ENCODE measurements around the gene PCYT1B.
"Not testable (repeated sequence)": the region's sequence is repeated elsewhere in the genome, so short reads cannot be mapped to it uniquely, and the experiment has no call there.

PCYT1B gene

GRCh38 chrX:24646006-24646405 lies 1.1 kb downstream of the PCYT1B start:
- peak; percentile 51 for DNase-seq (ENCODE audit: low spot score)

- DNase-seq (ENCODE audit: low spot score): peak; percentile 70
Observed at GRCh38 chrX:24643116-24643515, 4.0 kb downstream of the PCYT1B start.

GRCh38 chrX:24629701-24630100 lies 17.4 kb downstream of the PCYT1B start:
- DNase-seq (ENCODE audit: low spot score): no peak

DNA sequence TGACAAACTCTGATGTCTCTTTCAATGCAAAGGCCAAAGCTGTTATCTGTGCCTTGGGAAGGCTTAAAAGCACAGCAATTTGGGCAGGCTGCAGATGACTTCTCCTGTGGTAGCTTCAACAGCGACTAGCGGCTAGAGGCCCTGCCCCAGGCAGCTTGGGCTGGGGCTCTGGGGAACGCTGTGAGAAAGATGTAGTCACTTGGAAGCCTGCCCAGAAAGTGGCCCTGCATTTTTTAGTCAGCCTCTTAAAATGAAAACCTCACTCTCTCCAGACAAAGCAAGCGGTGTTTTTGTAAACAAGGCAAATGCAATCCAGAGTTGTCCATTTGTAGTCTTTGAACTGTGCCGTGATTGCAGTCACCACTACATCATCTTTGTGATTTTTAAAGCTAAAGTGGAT lies 27.5 kb downstream of the PCYT1B start:
- DNase-seq (ENCODE audit: low spot score): peak; percentile 5

DNA sequence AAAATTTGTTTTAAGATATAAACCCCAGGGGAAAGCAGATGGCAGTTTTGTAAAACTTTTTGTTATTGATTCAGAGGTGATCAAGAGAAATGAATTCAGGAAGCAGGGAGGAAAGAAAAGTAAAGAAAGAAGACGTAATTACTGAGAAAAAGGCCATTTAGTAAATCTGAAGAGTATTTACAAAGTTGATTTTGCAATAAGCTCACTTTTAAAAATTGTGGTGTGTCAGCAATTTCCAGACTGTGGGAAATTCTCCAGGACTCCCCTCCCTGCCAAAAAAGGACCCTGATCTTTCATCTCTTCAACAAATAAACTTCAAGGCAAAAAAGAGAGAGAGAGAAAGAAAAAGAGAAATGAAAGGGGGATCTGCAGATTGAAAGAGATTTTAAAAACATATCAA lies 36.6 kb downstream of the PCYT1B start:
- no peak for DNase-seq (ENCODE audit: low spot score)

GRCh38 chrX:24607616-24608015 lies 39.5 kb downstream of the PCYT1B start:
- no peak for DNase-seq (ENCODE audit: low spot score)

DNA sequence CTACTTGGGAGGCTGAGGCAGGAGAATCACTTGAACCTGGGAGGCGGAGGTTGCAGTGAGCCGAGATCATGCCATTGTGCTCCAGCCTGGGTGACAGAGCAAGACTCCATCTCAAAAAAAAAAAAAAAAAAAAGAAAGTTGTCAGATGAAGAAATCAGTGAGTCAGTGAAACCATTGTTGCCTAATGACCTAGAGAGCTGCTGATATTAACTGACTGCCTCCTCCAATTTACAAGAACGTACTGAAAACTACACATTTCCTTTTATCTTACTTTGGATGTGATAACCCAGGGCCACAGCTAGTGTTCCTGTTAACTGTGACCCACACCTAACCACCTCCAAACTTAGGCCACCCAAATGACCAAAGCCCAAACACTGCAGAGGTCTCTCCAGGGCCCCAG lies 41.2 kb downstream of the PCYT1B start:
- DNase-seq (ENCODE audit: low spot score): not testable (repeated sequence)

- DNase-seq (ENCODE audit: low spot score): no peak
Observed at GRCh38 chrX:24603191-24603590, 44.0 kb downstream of the PCYT1B start.

- DNase-seq (ENCODE audit: low spot score): no peak
Observed at GRCh38 chrX:24601858-24602257, 45.3 kb downstream of the PCYT1B start.

GRCh38 chrX:24594501-24594900 lies 52.6 kb downstream of the PCYT1B start:
- DNase-seq (ENCODE audit: low spot score): no peak

GRCh38 chrX:24590111-24590510 lies 57.0 kb downstream of the PCYT1B start:
- DNase-seq (ENCODE audit: low spot score): no peak

GRCh38 chrX:24577091-24577490 lies 70.1 kb downstream of the PCYT1B start:
- no peak for DNase-seq (ENCODE audit: low spot score)

DNA sequence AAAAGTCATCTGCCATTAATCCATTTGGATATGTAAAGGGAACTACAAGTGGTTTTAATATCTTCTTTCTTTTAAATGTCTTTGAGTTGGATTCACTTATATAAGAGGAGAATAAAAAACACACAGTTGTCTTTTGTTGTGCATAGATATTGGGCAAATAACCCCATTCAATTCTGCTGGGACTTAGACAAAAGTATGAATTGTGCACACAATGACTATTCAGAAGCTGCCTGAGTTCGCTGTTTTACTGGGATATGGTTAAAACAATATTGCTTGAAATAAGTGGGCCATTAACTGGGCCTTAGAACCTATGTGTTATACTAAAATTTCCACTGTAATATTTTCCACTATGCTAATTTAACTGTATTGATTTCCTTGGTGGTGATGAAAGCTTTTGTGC lies 71.7 kb downstream of the PCYT1B start:
- DNase-seq (ENCODE audit: low spot score): no peak

GRCh38 chrX:24574743-24575142 lies 72.4 kb downstream of the PCYT1B start:
- DNase-seq (ENCODE audit: low spot score): no peak

DNA sequence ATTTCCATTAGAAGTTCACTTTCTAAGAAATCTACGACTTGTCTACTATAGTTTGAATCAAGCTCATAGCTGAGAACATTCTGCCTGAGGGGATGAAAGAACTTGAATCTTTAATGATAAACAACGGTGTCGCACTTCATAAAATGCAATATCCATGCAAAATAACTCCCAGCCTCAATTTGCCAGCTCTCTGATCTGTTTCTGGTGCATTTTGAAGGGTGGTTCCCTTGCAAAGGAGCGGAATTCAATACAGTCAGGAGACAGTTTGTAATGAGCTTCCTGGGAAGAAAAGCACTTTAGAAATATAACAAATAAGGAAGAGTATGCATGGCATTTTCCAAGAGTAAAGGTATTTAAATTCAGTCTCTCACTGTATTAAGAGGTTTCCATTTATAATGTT lies 80.0 kb downstream of the PCYT1B start:
- DNase-seq (ENCODE audit: low spot score): no peak

GRCh38 chrX:24566240-24566639 lies 80.9 kb downstream of the PCYT1B start:
- no peak for DNase-seq (ENCODE audit: low spot score)

DNA sequence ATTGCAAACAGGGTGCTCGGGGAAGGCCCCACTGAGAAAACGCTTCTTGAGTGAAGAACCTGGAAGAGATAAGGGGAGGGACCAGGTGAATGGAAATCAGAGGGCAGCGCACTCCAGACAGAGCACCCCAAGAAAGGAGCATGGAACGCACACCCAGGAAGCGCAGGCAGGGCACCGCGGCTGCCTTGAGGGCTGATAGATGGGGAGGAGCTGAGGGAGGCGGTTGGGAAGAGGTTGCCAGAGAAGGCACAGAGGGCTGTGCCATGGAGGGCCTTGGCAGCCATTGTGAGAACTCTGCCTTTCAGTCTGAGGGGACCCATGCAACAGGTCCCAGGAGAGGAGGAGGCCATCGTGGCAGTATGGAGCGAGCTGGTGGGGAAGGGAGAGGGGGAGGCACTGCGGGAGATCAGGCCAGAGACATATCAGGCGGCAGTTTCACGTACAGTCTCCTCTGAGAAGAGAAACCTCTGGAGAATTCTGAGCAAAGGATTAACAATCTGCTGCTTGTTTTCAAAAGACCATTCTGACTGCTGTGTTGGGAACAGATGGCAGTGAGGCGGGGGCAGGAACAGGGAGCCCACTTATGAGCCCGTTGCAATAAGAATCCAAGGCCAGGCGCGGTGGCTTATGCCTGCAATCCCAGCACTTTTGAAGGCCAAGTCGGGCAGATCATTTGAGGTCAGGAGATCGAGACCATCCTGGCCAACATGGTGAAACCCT lies 83.7 kb downstream of the PCYT1B start:
- DNase-seq (ENCODE audit: low spot score): no peak

DNA sequence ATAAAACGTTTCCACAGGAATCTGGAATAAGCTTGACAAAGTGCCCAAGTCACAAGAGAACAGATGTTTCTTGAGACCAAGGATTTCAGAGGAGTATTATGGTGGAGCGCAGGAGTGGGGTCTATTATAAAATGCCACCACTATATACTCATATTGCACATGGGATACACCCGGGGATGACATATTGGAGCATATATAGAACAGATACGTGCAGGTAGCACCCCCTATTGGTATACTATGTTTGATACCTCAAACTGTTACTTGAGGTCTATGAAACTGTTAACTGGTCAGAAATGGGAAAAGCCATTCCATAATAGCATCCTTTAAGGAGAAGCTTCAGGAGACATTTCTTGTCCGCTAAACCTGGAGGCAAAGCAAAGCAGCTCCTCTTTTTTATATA lies 86.0 kb downstream of the PCYT1B start:
- peak; percentile 5 for DNase-seq (ENCODE audit: low spot score)

GRCh38 chrX:24553011-24553410 lies 94.1 kb downstream of the PCYT1B start:
- no peak for DNase-seq (ENCODE audit: low spot score)

- DNase-seq (ENCODE audit: low spot score): no peak
Observed at GRCh38 chrX:24550166-24550565, 97.0 kb downstream of the PCYT1B start.

GRCh38 chrX:24547961-24548360 lies 99.2 kb downstream of the PCYT1B start:
- DNase-seq (ENCODE audit: low spot score): no peak

- DNase-seq (ENCODE audit: low spot score): no peak
Observed at GRCh38 chrX:24542756-24543155, 104.4 kb downstream of the PCYT1B start.

DNA sequence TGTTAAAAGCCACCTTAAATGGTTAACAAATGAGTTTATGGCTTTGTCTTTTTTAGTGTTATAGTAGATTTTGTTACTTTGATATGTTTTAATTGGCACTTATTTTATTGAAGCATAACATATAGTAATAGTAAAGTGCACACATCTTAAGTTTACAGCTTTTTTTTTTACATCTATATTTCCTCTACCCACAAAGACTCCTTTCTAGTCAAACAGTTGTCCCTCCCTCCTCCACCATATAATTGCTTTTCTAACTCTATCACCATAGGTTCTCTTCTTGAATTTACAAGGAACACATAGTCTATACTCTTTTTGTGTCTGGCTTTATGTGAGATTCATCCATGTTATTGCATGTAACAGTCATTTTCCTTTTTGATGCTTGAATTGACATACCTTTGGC lies 110.6 kb downstream of the PCYT1B start:
- no peak for DNase-seq (ENCODE audit: low spot score)

DNA sequence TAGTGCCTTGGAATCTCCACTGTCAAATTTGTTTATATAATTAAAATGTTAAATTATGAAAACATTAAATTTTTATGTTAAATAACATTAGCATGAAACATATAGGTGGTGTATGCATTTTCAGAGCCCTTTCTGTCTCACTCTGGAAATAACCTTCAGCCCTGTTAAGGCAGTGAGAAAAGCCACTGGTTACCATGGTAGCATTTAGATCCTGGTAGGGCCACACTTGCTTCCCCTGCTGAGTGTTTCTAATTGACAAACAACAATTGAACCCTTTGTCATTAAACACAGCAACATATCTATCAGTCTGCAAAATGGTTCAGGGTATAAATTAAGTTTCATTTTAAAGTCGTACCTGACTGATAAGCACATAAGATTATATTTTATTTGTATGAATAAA lies 118.5 kb downstream of the PCYT1B start:
- no peak for DNase-seq (ENCODE audit: low spot score)

DNA sequence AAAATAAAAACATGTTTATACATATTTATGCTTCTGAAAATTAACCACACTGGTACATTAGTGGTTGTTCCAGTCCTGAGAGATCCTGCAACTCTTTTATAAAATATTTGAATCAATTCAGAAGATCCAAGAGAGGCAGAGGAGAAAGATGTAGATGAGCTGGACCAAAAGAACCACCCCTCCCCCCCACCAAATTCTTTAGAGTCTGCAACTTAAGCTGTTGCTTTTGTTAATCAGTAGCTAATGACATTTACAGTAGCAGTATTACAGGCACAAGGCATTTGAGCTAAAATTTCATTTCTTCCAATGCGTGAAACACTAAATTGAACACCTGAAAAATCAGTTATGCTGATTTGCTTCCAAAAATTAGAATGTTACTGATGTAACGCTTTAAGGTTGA lies 120.5 kb downstream of the PCYT1B start:
- DNase-seq (ENCODE audit: low spot score): no peak
